ENCODE results near the gene CCDC88B.

The CCDC88B gene

GRCh38 chr11:64381350-64381749 is 41.3 kb downstream of the CCDC88B start:
- H3K27me3 Mint-ChIP-seq (ENCODE audit: low read depth), result peaks cover 6% of the 10 kb centered on the region
- H3K27ac Mint-ChIP-seq, result no peak overlapping the region
- H3K36me3 Mint-ChIP-seq (ENCODE audit: low read depth), result no peaks in the 10 kb centered on the region
- no peak overlapping the region for H3K4me3 Mint-ChIP-seq
- H3K9me3 Mint-ChIP-seq, result no peaks in the 10 kb centered on the region
- peaks cover 3% of the 10 kb centered on the region for H3K4me1 Mint-ChIP-seq (ENCODE audit: low read depth)

DNA sequence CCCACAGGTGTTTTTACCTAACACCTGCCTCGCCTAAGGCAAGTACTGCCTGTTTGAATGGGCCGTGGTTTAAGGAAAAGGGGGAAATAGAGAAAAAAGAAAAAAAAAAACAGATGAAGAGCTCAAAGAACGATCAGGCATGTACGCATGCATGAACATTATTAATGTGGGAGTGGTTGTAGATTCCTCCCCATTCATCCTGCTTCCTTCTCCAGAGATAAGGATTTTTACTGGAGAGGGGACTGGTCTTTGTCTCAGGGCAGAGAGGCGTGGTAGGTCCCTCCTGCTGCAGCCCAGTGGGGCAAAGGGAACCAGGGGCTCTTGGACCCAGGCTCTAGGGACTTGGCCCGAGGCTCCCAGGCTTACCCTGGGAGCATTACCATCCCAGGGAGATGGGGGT is 42.0 kb downstream of the CCDC88B start:
- peaks cover 8% of the 10 kb centered on the region for H3K4me1 Mint-ChIP-seq (ENCODE audit: low read depth)
- no peak overlapping the region for H3K4me3 Mint-ChIP-seq
- no peaks in the 10 kb centered on the region for H3K9me3 Mint-ChIP-seq
- H3K27me3 Mint-ChIP-seq (ENCODE audit: low read depth), result peaks cover 9% of the 10 kb centered on the region
- H3K27ac Mint-ChIP-seq, result no peak overlapping the region
- no peaks in the 10 kb centered on the region for H3K36me3 Mint-ChIP-seq (ENCODE audit: low read depth)

GRCh38 chr11:64382586-64382985 is 42.6 kb downstream of the CCDC88B start:
- Mint-ChIP-seq H3K36me3 (ENCODE audit: low read depth) (no peaks in the 10 kb centered on the region), H3K27ac (no peak overlapping the region)

DNA sequence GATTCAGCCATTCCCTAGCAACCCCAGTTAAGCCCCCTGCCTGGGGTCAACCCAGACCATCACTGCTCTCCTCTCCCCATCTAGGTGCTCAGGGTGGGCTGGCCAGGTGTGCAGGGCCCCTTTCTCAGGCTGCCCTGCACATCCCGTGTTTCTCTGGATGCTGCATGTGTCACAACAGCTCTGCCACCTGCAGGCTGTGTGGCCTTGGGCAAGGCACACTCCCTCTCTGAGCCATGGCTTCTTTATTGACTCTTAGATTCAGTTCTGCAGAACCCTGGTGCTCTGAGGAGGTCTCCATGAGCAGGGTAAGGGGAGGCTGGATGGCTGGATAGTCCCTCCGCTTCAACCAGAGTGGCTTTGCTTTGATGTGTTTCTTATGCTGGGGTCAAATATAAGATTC is 43.6 kb downstream of the CCDC88B start:
- Mint-ChIP-seq H3K36me3 (ENCODE audit: low read depth) (no peaks in the 10 kb centered on the region), H3K4me1 (ENCODE audit: low read depth) (peaks cover 8% of the 10 kb centered on the region), H3K27ac (no peak overlapping the region), H3K27me3 (ENCODE audit: low read depth) (peaks cover 18% of the 10 kb centered on the region), H3K4me3 (no peak overlapping the region), H3K9me3 (no peaks in the 10 kb centered on the region)

More at GRCh38 chr11:64382586-64382985, 42.6 kb downstream of the CCDC88B start:
- H3K27me3 Mint-ChIP-seq (ENCODE audit: low read depth), result peaks cover 13% of the 10 kb centered on the region
- no peaks in the 10 kb centered on the region for H3K9me3 Mint-ChIP-seq
- H3K4me3 Mint-ChIP-seq, result no peak overlapping the region
- H3K4me1 Mint-ChIP-seq (ENCODE audit: low read depth), result peaks cover 8% of the 10 kb centered on the region

DNA sequence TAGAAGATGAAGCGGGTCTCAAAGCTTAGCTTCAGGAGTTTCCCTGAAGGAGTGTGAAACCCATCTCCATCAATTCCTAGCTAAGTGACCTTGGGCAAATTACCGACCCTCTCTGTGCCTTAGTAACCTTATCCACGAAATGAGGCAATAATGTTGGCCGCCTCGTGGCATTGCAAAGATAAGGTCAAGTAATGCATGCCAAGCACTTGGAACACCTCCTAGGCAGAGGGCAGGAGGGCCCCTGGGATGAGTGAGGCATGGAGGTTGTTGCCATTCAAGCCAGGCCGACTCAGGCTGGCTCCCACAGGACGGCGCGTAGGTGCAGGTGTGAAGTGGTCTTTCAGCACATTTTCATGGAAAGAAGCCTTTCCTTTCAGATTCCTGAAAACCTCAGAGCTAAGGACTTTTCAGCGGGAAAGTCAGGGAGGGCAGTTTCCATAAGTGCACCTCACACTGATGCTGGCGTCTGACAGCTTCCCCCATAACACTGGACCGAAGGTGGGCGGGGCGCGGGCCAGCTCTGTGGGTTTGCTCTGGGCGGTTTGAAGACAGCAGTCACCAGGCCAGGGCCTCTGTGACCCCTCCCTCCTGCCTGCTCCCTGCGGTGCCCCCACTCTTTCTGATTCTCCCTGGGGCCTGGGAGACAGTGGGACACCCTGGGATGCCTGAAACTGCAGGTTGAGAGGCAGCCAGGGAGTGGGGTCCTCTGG is 44.2 kb downstream of the CCDC88B start:
- Mint-ChIP-seq H3K27ac (no peak overlapping the region), H3K9me3 (no peaks in the 10 kb centered on the region), H3K36me3 (ENCODE audit: low read depth) (no peaks in the 10 kb centered on the region), H3K27me3 (ENCODE audit: low read depth) (peaks cover 21% of the 10 kb centered on the region), H3K4me3 (no peak overlapping the region), H3K4me1 (ENCODE audit: low read depth) (peaks cover 8% of the 10 kb centered on the region)

DNA sequence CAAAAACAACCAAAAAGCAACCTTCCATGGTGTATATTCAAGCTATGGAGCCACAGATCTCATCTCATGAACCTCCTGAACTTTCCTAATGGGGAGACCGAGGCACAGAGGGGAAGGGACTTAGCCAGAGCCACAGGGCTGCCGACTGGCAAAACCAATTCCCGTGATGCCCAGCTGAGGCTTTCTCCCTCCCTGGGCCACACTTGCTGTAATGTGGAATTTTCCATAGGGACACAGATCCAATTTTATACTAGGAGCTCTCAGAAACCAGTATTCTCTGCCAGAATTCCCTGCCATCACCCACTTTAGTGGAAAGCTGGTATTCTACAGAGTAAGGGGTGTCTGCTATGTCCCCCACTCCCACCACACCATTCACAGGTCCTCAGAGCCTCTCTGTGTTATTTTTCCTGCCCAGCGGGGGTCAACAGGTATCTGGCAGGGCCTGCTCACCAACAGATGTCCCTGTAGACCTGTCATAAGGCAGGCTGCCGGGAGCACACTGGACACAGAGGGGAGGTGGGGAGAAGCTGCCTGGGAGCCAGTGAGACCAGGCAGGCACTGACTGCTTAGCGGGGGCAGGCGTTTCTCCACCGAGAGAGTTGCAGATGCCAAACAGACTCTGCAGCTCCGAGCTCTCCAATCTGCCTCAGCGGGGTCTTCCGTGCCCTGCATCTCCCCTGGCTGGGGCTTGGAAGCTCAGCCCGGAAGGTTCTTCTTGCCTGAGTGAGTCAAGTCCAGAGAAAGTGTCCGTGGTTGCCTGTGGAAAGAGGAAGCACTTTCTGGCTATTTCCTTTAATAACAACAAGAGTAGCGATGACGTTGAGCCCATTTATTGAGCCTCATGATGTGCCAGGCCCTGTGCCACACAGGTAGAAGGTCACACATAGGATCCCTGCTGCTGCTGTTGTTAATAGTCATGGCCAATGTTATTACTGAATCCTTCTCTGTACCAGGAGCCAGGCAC is 45.3 kb downstream of the CCDC88B start:
- no peaks in the 10 kb centered on the region for H3K36me3 Mint-ChIP-seq (ENCODE audit: low read depth)
- peaks cover 28% of the 10 kb centered on the region for H3K27me3 Mint-ChIP-seq (ENCODE audit: low read depth)
- peaks cover 8% of the 10 kb centered on the region for H3K9me3 Mint-ChIP-seq
- no peak overlapping the region for H3K4me3 Mint-ChIP-seq
- peaks cover 10% of the 10 kb centered on the region for H3K4me1 Mint-ChIP-seq (ENCODE audit: low read depth)
- no peak overlapping the region for H3K27ac Mint-ChIP-seq

DNA sequence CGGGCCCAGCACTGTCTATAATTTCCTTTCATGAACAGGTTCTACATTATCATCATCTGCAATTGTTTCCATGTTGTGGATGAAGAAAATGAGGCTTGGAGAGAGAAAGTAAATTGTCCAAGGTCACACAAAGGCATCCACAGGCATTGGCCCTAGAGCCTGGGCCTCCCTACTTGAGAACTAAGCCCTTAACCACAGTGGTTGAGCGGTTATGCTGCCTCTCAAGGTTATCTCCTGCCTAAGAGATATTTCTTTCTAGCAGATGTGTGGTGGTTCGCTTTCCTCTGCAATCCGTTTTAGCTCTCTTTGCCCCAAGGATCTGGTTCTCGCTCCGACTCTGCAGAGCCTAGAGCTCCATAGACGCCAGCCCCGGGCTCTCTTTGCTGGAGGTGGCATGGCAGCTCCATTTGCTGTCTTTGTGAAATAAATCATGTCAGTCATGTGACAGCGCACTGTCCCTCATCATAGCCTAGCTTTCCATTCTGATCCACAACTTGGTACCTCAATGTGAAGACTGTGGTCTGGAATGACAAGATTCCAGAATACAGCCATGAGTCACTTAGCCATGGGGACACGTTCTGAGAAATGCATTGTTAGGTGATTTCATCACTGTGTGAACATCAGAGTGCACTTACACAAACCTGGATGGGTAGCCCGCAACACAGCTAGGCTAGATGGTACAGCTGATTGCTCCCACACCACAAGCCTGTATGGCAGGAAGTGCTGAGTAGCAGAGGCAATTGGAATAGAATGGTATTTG is 46.1 kb downstream of the CCDC88B start:
- Mint-ChIP-seq H3K4me1 (ENCODE audit: low read depth) (peaks cover 17% of the 10 kb centered on the region), H3K9me3 (peaks cover 11% of the 10 kb centered on the region), H3K4me3 (no peak overlapping the region), H3K27ac (no peak overlapping the region), H3K36me3 (ENCODE audit: low read depth) (no peaks in the 10 kb centered on the region), H3K27me3 (ENCODE audit: low read depth) (peaks cover 28% of the 10 kb centered on the region)

- H3K27ac Mint-ChIP-seq, result no peak overlapping the region
- H3K9me3 Mint-ChIP-seq, result peaks cover 11% of the 10 kb centered on the region
- no peaks in the 10 kb centered on the region for H3K36me3 Mint-ChIP-seq (ENCODE audit: low read depth)
- peaks cover 23% of the 10 kb centered on the region for H3K4me1 Mint-ChIP-seq (ENCODE audit: low read depth)
- H3K27me3 Mint-ChIP-seq (ENCODE audit: low read depth), result peaks cover 28% of the 10 kb centered on the region
- no peak overlapping the region for H3K4me3 Mint-ChIP-seq
Observed at GRCh38 chr11:64387916-64388315, 47.9 kb downstream of the CCDC88B start.

DNA sequence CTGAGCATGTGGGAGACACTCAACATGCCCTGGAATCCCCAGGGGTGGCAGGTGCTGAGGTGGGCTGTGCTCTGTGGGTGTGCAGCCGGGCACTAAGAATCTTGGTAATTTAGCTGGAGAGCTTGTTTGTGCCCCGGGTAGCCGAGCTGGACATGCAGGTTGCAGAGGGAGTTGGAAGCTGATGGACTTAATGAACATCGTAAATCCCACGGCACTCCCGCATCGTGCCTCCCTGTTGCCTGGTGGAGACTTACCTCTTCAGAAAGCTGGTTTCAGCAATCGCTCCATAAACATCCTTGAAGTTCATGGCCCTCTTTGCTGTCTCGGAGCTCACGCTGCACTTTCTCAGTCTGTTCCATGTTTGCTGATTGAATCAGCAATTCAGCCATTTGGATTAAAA is 48.9 kb downstream of the CCDC88B start:
- H3K27me3 Mint-ChIP-seq (ENCODE audit: low read depth), result peaks cover 28% of the 10 kb centered on the region
- peaks cover 11% of the 10 kb centered on the region for H3K9me3 Mint-ChIP-seq
- H3K36me3 Mint-ChIP-seq (ENCODE audit: low read depth), result no peaks in the 10 kb centered on the region
- no peak overlapping the region for H3K4me3 Mint-ChIP-seq
- peaks cover 23% of the 10 kb centered on the region for H3K4me1 Mint-ChIP-seq (ENCODE audit: low read depth)
- H3K27ac Mint-ChIP-seq, result no peak overlapping the region

GRCh38 chr11:64389851-64390250 is 49.8 kb downstream of the CCDC88B start:
- Mint-ChIP-seq H3K4me1 (ENCODE audit: low read depth) (peaks cover 23% of the 10 kb centered on the region), H3K27ac (no peak overlapping the region), H3K9me3 (peaks cover 11% of the 10 kb centered on the region), H3K27me3 (ENCODE audit: low read depth) (peaks cover 30% of the 10 kb centered on the region), H3K36me3 (ENCODE audit: low read depth) (no peaks in the 10 kb centered on the region), H3K4me3 (no peak overlapping the region)

- peaks cover 23% of the 10 kb centered on the region for H3K4me1 Mint-ChIP-seq (ENCODE audit: low read depth)
- peak overlapping the region; percentile 28 for H3K4me3 Mint-ChIP-seq
- no peaks in the 10 kb centered on the region for H3K36me3 Mint-ChIP-seq (ENCODE audit: low read depth)
- peaks cover 11% of the 10 kb centered on the region for H3K9me3 Mint-ChIP-seq
- H3K27ac Mint-ChIP-seq, result no peak overlapping the region
- peaks cover 27% of the 10 kb centered on the region for H3K27me3 Mint-ChIP-seq (ENCODE audit: low read depth)
Observed at GRCh38 chr11:64390558-64390957, 50.6 kb downstream of the CCDC88B start.

DNA sequence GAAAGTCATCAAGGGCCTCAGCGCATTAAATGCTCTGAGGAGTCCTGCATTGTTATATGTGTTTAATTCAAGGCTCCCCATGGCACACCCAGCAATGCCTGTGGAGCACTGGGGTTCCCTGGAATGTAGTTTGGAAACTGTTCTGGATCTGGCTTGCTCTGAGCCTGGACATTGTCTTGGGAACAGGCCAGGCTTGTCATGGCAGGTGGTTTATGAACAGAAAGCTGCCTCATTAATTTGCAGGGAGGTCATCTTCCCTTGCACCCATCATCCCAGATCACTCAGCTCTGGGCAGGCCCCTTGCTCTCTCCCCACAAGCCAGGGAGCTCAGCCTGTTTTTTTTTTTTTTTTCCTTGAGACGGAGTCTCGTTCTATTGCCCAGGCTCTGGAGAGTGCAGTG is 51.8 kb downstream of the CCDC88B start:
- Mint-ChIP-seq H3K27ac (no peak overlapping the region), H3K4me1 (ENCODE audit: low read depth) (peaks cover 17% of the 10 kb centered on the region), H3K9me3 (peaks cover 11% of the 10 kb centered on the region), H3K27me3 (ENCODE audit: low read depth) (peaks cover 25% of the 10 kb centered on the region), H3K36me3 (ENCODE audit: low read depth) (no peaks in the 10 kb centered on the region), H3K4me3 (no peak overlapping the region)

DNA sequence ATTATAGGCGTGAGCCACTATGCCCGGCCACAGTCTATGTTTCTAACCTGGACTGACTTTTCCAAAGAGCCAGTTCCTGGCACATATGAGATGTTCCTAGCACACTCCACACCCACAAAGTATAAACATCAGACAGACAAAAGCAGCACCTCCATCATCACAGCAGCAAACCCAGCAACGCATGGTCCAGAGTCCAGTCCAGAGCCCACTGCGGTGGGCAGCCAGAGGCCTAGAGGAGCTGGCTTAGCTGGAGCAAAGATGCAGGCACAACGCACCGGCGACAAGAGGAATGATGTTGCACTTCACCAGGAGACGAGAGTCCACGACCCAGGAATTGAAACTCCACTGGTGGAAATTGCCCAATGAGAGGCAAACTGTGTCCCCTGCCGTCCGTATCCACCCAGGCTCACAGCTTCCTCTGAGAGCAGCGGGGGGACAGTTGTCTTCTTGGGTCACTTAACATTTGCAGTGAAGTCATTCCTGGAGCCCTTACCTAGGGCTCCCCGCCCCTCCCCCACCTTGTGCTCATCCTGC is 55.6 kb downstream of the CCDC88B start:
- Mint-ChIP-seq H3K4me1 (ENCODE audit: low read depth) (peaks cover 10% of the 10 kb centered on the region), H3K4me3 (no peak overlapping the region), H3K27ac (no peak overlapping the region), H3K36me3 (ENCODE audit: low read depth) (no peaks in the 10 kb centered on the region), H3K9me3 (peaks cover under 1% of the 10 kb centered on the region), H3K27me3 (ENCODE audit: low read depth) (peaks cover 10% of the 10 kb centered on the region)

DNA sequence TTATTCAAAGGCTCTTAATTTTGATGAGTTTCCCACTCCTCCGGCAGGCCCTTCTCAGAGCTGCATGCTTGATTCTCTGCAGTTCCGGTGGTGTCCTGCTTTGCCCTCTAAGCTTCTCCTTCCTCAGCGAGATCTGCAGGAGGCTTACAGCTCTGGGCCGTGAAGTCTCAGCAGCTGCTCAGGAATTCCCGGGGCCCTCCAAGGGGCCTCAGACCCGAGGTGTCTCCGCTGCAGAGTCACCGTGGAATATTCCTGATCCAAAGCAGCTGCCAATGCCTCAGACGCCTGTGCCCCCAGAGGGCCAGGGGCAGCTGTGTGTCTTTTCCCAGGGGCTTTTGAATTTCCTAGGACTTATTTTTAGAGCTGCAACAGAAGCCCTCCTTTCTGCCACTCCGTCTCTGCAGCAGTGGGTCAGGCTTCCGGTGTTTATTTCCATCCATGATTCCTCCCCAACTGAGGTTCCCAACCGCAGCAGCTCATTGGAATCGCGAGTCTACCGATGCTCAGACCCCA is 56.1 kb downstream of the CCDC88B start:
- peaks cover 10% of the 10 kb centered on the region for H3K27me3 Mint-ChIP-seq (ENCODE audit: low read depth)
- H3K36me3 Mint-ChIP-seq (ENCODE audit: low read depth), result no peaks in the 10 kb centered on the region
- no peak overlapping the region for H3K4me3 Mint-ChIP-seq
- no peak overlapping the region for H3K27ac Mint-ChIP-seq
- H3K9me3 Mint-ChIP-seq, result no peaks in the 10 kb centered on the region
- peaks cover 6% of the 10 kb centered on the region for H3K4me1 Mint-ChIP-seq (ENCODE audit: low read depth)

Measured in T-helper 1 cell treated with Interleukin-12 subunit alpha and Interleukin-12 subunit beta and Interleukin-4 antibody, amounts not matched to agents 30 μg/mL and 1 μg/mL, for 36 hours (primary cell).